AG10803 (cell line): ENCODE measurements around the gene HEATR9.
"Not testable (repeated sequence)": the region's sequence is repeated elsewhere in the genome, so short reads cannot be mapped to it uniquely, and the experiment has no call there.

Experiments
- DNase-seq: peaks from one replicate; pipeline ENCODE4 v3.0.0; 2010; ENCODE audit warnings: low read depth
- H3K4me3 ChIP-seq: 2 replicates; pipeline ENCODE4 v1.5.1; 2011; ENCODE audit warnings: mild to moderate bottlenecking, low read length, control low read depth
- CTCF ChIP-seq: conservative IDR thresholded peaks from 2 replicates; pipeline ENCODE4 v1.5.1; 2011; ENCODE audit warnings: mild to moderate bottlenecking, low read length, control low read depth, inconsistent platforms

HEATR9 gene

GRCh38 chr17:35901631-35902175, 33.0 kb upstream of the HEATR9 start:
- TF ChIP-seq CTCF, result no peak

DNA sequence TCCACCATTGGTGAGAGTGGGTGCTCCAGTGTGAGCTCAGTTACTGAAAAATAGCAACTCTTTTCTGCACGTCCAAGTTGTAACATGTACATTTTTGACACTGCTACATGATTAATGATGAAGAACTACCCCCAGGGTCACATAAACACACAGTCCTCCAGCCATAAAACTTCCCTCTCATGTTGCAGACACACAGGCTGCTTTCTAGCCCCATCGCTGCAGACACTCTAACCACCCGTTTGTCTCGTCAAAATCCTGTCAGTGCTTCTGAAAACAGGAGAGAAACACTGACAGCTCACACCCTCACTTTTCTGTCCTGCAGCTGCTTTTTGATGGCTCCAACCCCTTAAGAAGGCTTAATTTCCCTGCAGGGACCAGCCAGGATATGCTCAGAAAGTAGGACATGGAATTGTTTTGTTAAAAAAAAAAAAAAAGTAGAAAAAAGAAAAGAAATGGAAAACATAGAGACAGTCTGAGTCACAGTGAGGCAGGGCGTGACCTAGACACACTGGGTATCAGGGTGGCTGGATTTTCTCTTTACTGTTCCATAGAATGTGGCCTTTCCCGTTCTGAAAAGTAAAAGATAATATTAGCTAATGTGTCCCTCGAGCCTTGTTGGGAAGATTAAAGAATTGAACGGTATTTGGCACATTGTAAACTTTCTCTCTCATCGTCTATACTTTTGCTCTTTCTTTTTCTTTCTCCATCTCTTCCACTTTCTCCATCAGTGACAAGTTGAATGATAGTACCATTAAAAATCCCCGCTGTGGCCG, 32.2 kb upstream of the HEATR9 start:
- no peak for DNase-seq
- no peak for TF ChIP-seq CTCF
- no peak overlapping the region for H3K4me3 ChIP-seq

More at GRCh38 chr17:35901631-35902175, 33.0 kb upstream of the HEATR9 start:
- DNase-seq, result no peak
- no peak overlapping the region for H3K4me3 ChIP-seq

DNA sequence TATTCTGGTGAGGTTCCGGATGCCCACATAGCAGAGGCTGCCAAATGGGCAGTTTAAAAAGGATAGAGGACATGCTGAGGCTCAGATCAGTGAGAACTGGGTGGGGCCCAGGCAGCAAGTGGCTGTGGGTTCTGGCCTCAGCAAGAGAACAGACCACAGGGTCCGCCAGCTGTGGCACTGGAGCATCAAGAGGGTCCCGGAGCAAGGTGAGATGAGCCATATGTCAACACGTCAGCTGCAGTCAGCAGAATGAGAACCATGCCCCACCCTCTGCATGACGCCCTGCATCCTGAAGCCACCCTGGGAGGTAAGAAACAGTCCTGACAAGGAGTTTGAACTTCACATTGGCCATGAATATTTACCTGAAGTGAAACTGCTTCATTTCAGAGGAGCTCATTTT, 31.6 kb upstream of the HEATR9 start:
- DNase-seq, result no peak
- no peak overlapping the region for H3K4me3 ChIP-seq
- TF ChIP-seq CTCF, result no peak

DNA sequence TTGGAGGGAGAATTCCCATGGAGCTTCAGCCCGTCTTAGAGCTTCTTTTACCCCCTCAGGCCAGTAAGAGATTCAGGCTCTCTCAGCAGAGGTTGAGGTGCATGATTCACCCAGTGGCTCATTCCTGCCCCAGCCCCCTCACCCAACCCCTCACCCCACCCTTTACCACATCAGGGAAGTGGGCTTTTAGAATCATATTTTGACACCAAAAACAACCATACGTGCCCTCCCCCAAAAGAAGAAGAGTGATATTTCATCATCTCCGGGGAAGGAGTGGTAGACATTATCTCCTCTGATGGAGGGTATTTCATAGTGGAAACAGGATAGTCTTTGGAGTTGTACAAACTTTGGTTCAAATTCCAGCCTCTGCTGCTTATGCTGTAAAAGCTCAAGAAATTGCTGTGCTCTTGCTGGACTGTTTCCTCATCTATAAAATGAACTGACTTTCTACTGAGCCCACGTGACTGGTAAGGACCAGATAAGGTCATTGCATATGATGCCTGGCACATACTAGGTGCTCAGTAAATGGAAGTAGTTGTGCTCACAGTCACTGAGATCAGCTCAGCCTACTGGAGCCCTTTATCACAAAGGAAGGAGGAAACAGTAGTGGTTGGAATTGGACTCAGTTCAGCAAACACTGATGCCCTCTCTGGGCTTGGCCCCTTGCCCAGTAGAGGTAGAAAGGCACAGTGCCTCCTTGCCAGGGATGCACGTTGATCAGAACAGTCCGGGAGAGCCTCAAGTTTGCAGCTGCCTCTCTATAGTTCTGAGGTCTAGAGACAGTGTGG, 29.8 kb upstream of the HEATR9 start:
- H3K4me3 ChIP-seq, result no peak overlapping the region
- DNase-seq, result no peak
- no peak for TF ChIP-seq CTCF

DNA sequence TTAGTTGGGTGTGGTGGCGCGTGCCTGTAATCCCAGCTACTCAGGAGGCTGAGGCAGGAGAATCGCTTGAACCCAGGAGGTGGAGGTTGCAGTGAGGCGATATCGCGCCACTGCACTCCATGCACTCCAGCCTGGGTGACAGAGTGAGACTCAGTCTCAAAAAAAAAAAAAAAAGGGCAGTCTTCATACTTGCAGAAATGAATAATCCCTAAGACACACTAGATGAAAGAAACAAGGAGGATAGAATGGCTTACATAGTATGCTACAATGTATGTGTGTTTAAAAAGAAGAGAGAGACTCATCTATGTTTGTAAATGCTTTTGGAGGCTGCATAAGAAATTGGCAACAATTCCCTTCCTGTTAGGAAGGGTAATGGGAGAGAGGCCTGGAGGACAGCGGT, 29.1 kb upstream of the HEATR9 start:
- not testable (repeated sequence) for DNase-seq

DNA sequence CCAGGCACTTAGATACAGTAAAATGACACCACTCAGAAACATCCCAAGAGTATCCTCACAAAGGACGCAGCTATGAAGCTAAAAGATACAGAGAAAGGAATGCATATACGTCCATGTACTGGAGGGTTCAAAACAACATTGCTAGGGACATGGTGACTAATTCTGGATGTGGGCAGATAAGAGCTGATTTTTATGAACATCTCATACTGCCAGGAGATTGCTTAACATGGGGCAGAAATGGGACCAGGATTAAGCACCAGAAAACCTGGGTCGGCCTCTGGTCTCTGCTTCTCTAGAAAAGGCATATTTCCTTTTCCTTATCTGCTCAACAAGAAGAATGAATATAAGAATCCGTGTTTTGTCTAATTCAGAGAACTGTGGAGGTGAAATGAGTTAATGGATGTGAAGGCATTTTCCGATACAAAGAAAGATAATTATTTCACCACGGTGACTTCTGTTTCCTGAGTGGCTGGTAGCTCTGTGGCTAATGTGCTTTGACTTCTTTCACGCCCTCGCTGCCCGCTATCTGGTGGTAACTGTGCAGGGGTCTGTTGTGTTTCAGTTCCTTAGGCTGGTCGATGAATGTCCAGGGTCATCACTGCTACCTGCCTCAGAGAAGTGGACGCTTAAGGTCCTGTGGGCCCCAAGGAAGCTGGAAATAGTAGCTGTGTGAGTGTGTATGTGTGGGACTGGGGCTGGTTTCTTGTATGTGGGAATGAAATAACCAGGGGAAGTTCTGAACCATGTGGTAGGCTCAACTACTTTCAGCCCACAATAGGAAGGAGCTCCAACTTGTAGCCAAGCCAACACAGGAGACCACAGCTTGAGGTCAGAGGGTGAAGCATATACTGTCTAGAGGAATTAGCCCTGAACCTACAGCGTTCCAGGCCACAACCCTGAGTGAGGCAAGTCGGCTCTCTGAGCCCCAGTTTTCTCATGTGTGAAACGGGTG, 27.2 kb upstream of the HEATR9 start:
- DNase-seq, result no peak

More for the DNA sequence above, 29.1 kb upstream of the HEATR9 start:
- not testable (repeated sequence) for H3K4me3 ChIP-seq

More for the DNA sequence above, 27.2 kb upstream of the HEATR9 start:
- TF ChIP-seq CTCF, result no peak
- H3K4me3 ChIP-seq, result no peak overlapping the region
